ENCODE data around the gene OLFML1.
A peak's percentile ranks its signal among the peaks of the same experiment; 100 is the strongest.

Gene OLFML1

DNA sequence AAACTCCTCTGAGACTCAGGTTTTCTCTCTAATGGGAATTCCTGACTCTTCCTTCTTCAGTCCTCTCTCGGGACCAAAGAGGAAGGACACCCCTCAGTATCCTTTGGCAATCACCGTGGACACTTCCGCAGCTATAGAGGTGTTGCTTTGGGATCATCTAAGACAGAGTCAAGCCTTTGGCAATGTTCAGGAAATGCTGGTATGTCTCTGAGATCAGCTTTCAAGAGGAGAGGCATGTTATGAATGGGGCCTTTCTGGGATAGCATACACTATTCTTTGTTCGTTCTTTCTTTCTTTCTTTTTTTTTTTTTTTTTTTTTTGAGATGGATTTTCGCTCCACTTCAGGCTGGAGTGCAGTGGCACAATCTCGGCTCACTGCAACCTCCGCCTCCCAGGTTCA is 14.2 kb upstream of the OLFML1 start:
- no peaks in the 10 kb centered on the region for H3K9me3 ChIP-seq (ENCODE audit: control insufficient read depth in 1 of 2, low read length in 2 of 2)
- no peak overlapping the region for H3K9ac ChIP-seq (ENCODE audit: low read depth in 1 of 2, low read length in 2 of 2)
- no peak overlapping the region for H3K4me3 ChIP-seq (ENCODE audit: low read depth in 1 of 2, low read length in 2 of 2)
- H3K36me3 ChIP-seq (ENCODE audit: control insufficient read depth in 1 of 2, insufficient read depth in 2 of 2, low read length in 2 of 2) = no peaks in the 10 kb centered on the region
- H3K27me3 ChIP-seq (ENCODE audit: control insufficient read depth in 1 of 2, insufficient read depth in 2 of 2, low read length in 2 of 2) = no peaks in the 10 kb centered on the region
- H3K4me1 ChIP-seq (ENCODE audit: control insufficient read depth in 1 of 2, insufficient read depth in 2 of 2, low read length in 2 of 2) = no peaks in the 10 kb centered on the region
- no peak overlapping the region for H3K27ac ChIP-seq (ENCODE audit: low read depth, low read length)

DNA sequence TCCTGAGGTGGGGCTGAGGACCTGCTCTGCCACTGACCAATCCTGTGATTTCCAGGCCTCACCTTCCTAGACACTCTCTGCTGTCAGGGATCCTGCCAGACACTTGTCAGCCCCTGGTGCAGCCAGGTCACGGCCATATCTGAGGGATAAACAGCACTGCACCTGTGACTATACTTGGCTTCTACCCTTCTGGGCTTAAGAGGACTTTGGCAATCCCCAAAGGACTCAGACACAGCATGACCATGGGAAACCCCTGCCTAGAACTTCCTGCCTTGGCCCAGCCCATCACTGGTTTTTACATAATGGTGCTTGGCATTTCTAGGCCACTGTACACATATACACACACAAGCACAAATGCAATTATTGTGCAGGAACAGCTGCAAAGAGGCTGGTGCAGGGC is 11.6 kb upstream of the OLFML1 start:
- H3K36me3 ChIP-seq (ENCODE audit: control insufficient read depth in 1 of 2, insufficient read depth in 2 of 2, low read length in 2 of 2) = no peaks in the 10 kb centered on the region
- no peak overlapping the region for H3K27ac ChIP-seq (ENCODE audit: low read depth, low read length)
- H3K9ac ChIP-seq (ENCODE audit: low read depth in 1 of 2, low read length in 2 of 2) = no peak overlapping the region
- no peak overlapping the region for H3K4me3 ChIP-seq (ENCODE audit: low read depth in 1 of 2, low read length in 2 of 2)
- H3K27me3 ChIP-seq (ENCODE audit: control insufficient read depth in 1 of 2, insufficient read depth in 2 of 2, low read length in 2 of 2) = no peaks in the 10 kb centered on the region
- H3K4me1 ChIP-seq (ENCODE audit: control insufficient read depth in 1 of 2, insufficient read depth in 2 of 2, low read length in 2 of 2) = no peaks in the 10 kb centered on the region
- no peaks in the 10 kb centered on the region for H3K9me3 ChIP-seq (ENCODE audit: control insufficient read depth in 1 of 2, low read length in 2 of 2)

DNA sequence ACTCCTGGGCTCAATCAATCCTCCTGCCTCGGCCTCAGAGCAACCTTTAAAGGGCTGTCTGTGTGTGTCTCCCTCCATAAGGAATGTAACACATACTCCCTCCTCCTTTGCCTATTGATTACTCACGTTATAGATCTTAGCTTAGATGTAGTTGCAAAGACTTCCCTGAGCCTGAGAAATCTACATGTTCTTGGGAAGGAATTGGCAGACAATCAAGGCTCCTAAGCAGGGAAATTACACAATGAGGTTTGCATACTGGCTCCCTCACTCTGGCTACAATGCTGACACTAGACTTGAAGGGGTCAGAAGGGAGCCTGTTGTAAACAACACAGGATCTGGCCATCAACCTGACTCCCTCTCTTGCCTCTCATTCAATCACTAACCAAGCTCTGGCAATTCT is 5.2 kb upstream of the OLFML1 start:
- Histone ChIP-seq H3K4me1 (ENCODE audit: control insufficient read depth in 1 of 2, insufficient read depth in 2 of 2, low read length in 2 of 2) (no peaks in the 10 kb centered on the region), H3K27ac (ENCODE audit: low read depth, low read length) (no peak overlapping the region), H3K4me3 (ENCODE audit: low read depth in 1 of 2, low read length in 2 of 2) (no peak overlapping the region), H3K27me3 (ENCODE audit: control insufficient read depth in 1 of 2, insufficient read depth in 2 of 2, low read length in 2 of 2) (no peaks in the 10 kb centered on the region), H3K9ac (ENCODE audit: low read depth in 1 of 2, low read length in 2 of 2) (no peak overlapping the region), H3K9me3 (ENCODE audit: control insufficient read depth in 1 of 2, low read length in 2 of 2) (no peaks in the 10 kb centered on the region), H3K36me3 (ENCODE audit: control insufficient read depth in 1 of 2, insufficient read depth in 2 of 2, low read length in 2 of 2) (no peaks in the 10 kb centered on the region)

DNA sequence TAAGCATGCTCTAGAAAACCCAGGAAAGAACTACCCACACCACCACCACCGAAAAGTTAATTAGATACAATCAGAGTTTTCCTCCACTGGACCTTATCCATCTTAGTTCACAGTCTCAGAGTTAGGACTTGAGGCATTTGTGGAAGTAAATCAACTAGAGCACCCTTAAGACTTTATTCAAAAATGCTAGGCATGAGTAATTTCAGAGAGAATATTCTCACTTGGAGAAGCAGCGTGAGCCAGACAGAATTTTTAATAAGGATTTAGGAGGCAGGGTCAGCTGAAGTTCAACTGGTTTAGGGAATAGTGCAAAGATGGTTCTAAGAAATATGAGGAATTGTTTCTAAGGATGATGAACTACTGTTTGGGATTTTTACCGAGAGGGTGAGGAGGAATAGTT is 1.2 kb upstream of the OLFML1 start:
- H3K27ac ChIP-seq (ENCODE audit: low read depth, low read length) = no peak overlapping the region
- no peaks in the 10 kb centered on the region for H3K9me3 ChIP-seq (ENCODE audit: control insufficient read depth in 1 of 2, low read length in 2 of 2)
- no peak overlapping the region for H3K9ac ChIP-seq (ENCODE audit: low read depth in 1 of 2, low read length in 2 of 2)
- H3K36me3 ChIP-seq (ENCODE audit: control insufficient read depth in 1 of 2, insufficient read depth in 2 of 2, low read length in 2 of 2) = no peaks in the 10 kb centered on the region
- no peaks in the 10 kb centered on the region for H3K27me3 ChIP-seq (ENCODE audit: control insufficient read depth in 1 of 2, insufficient read depth in 2 of 2, low read length in 2 of 2)
- H3K4me1 ChIP-seq (ENCODE audit: control insufficient read depth in 1 of 2, insufficient read depth in 2 of 2, low read length in 2 of 2) = no peaks in the 10 kb centered on the region
- H3K4me3 ChIP-seq (ENCODE audit: low read depth in 1 of 2, low read length in 2 of 2) = no peak overlapping the region

DNA sequence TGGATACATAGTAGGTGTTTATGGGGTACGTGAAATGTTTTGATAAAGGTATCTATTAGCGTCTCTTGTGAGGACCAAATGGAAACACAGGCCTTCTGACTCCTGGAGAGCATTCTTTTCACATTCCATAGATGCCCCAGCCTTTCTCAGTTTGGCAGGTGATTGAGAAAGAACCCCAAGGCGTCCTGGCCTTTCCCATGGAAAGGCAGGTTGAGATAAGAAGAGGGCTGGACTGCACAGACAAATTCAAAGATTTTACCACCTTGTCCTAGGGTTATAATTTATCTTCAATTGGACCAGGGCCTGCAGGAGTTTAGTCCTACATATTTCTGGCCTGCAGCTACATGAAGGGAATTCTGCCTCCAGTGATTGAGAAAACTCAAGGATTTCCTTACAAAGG is 661 bp upstream of the OLFML1 start:
- no peak overlapping the region for H3K27ac ChIP-seq (ENCODE audit: low read depth, low read length)
- no peak overlapping the region for H3K4me3 ChIP-seq (ENCODE audit: low read depth in 1 of 2, low read length in 2 of 2)
- no peak overlapping the region for H3K9ac ChIP-seq (ENCODE audit: low read depth in 1 of 2, low read length in 2 of 2)

DNA sequence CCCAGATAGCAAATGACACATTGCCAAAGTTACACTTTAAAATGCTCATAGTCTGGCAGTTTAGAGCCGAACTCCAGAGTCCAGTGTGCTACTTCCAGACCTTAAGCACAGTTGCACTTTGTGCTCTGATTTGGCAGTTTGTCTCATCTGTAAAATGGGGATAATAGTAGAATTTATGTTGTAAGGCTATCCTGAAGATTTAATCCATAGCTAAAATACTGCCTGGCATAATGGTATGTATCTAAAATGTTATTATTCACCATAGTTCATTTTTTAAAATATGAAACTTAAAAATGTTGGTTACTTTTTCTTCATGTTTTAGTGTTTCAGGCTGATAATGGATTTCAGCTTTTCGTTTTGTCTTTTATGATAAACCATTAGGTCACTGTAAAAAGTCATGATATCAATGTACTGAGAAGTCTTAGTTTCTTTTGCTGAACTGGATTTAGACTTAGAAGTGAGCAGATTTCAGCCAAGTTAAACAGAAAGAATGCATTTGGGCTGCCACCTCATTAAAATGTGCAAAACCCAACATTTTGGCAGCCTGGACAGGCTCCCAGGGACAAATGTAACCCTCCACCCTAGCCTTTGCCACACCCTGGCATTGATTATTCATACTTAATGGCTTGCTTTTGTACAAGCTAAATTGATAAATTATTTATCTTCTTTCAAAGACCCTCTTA is 933 bp downstream of the OLFML1 start:
- Histone ChIP-seq H3K27ac (ENCODE audit: low read depth, low read length) (no peak overlapping the region), H3K4me1 (ENCODE audit: control insufficient read depth in 1 of 2, insufficient read depth in 2 of 2, low read length in 2 of 2) (no peaks in the 10 kb centered on the region), H3K4me3 (ENCODE audit: low read depth in 1 of 2, low read length in 2 of 2) (peak overlapping the region; percentile 45 to 65)

More for the DNA sequence above, 661 bp upstream of the OLFML1 start:
- H3K9me3 ChIP-seq (ENCODE audit: control insufficient read depth in 1 of 2, low read length in 2 of 2) = no peaks in the 10 kb centered on the region
- H3K4me1 ChIP-seq (ENCODE audit: control insufficient read depth in 1 of 2, insufficient read depth in 2 of 2, low read length in 2 of 2) = no peaks in the 10 kb centered on the region
- no peaks in the 10 kb centered on the region for H3K27me3 ChIP-seq (ENCODE audit: control insufficient read depth in 1 of 2, insufficient read depth in 2 of 2, low read length in 2 of 2)
- H3K36me3 ChIP-seq (ENCODE audit: control insufficient read depth in 1 of 2, insufficient read depth in 2 of 2, low read length in 2 of 2) = no peaks in the 10 kb centered on the region

DNA sequence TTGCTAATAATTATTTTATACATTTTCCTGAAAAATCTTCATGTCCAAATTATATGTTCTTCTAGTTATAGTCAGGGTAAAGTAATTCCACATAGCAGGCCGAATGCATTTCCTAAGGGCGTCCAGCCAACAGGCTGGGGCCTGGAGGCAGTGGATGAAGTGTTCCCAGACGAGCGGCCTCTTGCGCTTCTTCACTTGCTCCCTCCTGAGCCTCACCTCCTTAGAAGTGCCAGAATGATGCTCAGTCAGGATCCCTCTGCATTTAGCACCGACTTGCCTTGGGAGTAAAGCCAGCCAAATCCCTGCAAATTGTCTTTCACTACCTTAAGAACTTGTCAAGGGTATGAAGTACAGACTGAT is 1.5 kb downstream of the OLFML1 start:
- no peaks in the 10 kb centered on the region for H3K4me1 ChIP-seq (ENCODE audit: control insufficient read depth in 1 of 2, insufficient read depth in 2 of 2, low read length in 2 of 2)
- no peaks in the 10 kb centered on the region for H3K27me3 ChIP-seq (ENCODE audit: control insufficient read depth in 1 of 2, insufficient read depth in 2 of 2, low read length in 2 of 2)
- no peak overlapping the region for H3K27ac ChIP-seq (ENCODE audit: low read depth, low read length)
- peak overlapping the region in 1 of 2 donors; percentile 22 for H3K4me3 ChIP-seq (ENCODE audit: low read depth in 1 of 2, low read length in 2 of 2)
- H3K9me3 ChIP-seq (ENCODE audit: control insufficient read depth in 1 of 2, low read length in 2 of 2) = no peaks in the 10 kb centered on the region
- H3K9ac ChIP-seq (ENCODE audit: low read depth in 1 of 2, low read length in 2 of 2) = no peak overlapping the region
- H3K36me3 ChIP-seq (ENCODE audit: control insufficient read depth in 1 of 2, insufficient read depth in 2 of 2, low read length in 2 of 2) = no peaks in the 10 kb centered on the region

More for the DNA sequence above, 933 bp downstream of the OLFML1 start:
- Histone ChIP-seq H3K36me3 (ENCODE audit: control insufficient read depth in 1 of 2, insufficient read depth in 2 of 2, low read length in 2 of 2) (no peaks in the 10 kb centered on the region), H3K9ac (ENCODE audit: low read depth in 1 of 2, low read length in 2 of 2) (peak overlapping the region in 1 of 2 donors; percentile 4), H3K9me3 (ENCODE audit: control insufficient read depth in 1 of 2, low read length in 2 of 2) (no peaks in the 10 kb centered on the region), H3K27me3 (ENCODE audit: control insufficient read depth in 1 of 2, insufficient read depth in 2 of 2, low read length in 2 of 2) (no peaks in the 10 kb centered on the region)

- H3K27me3 ChIP-seq (ENCODE audit: control insufficient read depth in 1 of 2, insufficient read depth in 2 of 2, low read length in 2 of 2) = no peaks in the 10 kb centered on the region
- H3K4me3 ChIP-seq (ENCODE audit: low read depth in 1 of 2, low read length in 2 of 2) = no peak overlapping the region
- H3K9ac ChIP-seq (ENCODE audit: low read depth in 1 of 2, low read length in 2 of 2) = no peak overlapping the region
- no peaks in the 10 kb centered on the region for H3K4me1 ChIP-seq (ENCODE audit: control insufficient read depth in 1 of 2, insufficient read depth in 2 of 2, low read length in 2 of 2)
- no peak overlapping the region for H3K27ac ChIP-seq (ENCODE audit: low read depth, low read length)
- no peaks in the 10 kb centered on the region for H3K36me3 ChIP-seq (ENCODE audit: control insufficient read depth in 1 of 2, insufficient read depth in 2 of 2, low read length in 2 of 2)
- no peaks in the 10 kb centered on the region for H3K9me3 ChIP-seq (ENCODE audit: control insufficient read depth in 1 of 2, low read length in 2 of 2)
Observed at GRCh38 chr11:7487360-7487759, 2.1 kb downstream of the OLFML1 start.

DNA sequence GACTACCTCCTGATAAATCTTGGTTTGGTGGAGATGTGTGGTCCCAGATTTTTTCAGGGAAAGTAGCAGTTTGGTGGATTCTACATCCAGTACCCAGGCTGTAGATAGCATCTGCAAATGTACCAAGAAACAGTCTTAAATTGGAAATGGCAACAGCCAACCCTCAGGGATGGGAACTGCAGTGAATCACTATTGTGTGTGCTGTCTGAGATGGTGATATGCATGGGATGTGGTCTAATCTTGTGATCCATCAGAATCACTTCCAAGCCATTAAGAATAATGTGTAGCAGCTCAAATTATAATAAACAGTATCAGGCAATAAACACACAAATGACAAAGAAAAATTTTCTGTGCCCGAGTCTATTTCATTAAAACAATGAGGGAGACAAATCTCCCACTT is 3.4 kb downstream of the OLFML1 start:
- no peak overlapping the region for H3K9ac ChIP-seq (ENCODE audit: low read depth in 1 of 2, low read length in 2 of 2)
- H3K27me3 ChIP-seq (ENCODE audit: control insufficient read depth in 1 of 2, insufficient read depth in 2 of 2, low read length in 2 of 2) = no peaks in the 10 kb centered on the region
- H3K4me3 ChIP-seq (ENCODE audit: low read depth in 1 of 2, low read length in 2 of 2) = no peak overlapping the region
- no peak overlapping the region for H3K27ac ChIP-seq (ENCODE audit: low read depth, low read length)
- no peaks in the 10 kb centered on the region for H3K9me3 ChIP-seq (ENCODE audit: control insufficient read depth in 1 of 2, low read length in 2 of 2)
- H3K4me1 ChIP-seq (ENCODE audit: control insufficient read depth in 1 of 2, insufficient read depth in 2 of 2, low read length in 2 of 2) = peaks cover 0 to 4% of the 10 kb centered on the region in 2 donors
- no peaks in the 10 kb centered on the region for H3K36me3 ChIP-seq (ENCODE audit: control insufficient read depth in 1 of 2, insufficient read depth in 2 of 2, low read length in 2 of 2)

- Histone ChIP-seq H3K9ac (ENCODE audit: low read depth in 1 of 2, low read length in 2 of 2) (no peak overlapping the region), H3K4me1 (ENCODE audit: control insufficient read depth in 1 of 2, insufficient read depth in 2 of 2, low read length in 2 of 2) (peaks cover 2 to 11% of the 10 kb centered on the region in 2 donors), H3K27me3 (ENCODE audit: control insufficient read depth in 1 of 2, insufficient read depth in 2 of 2, low read length in 2 of 2) (no peaks in the 10 kb centered on the region), H3K4me3 (ENCODE audit: low read depth in 1 of 2, low read length in 2 of 2) (no peak overlapping the region), H3K36me3 (ENCODE audit: control insufficient read depth in 1 of 2, insufficient read depth in 2 of 2, low read length in 2 of 2) (no peaks in the 10 kb centered on the region), H3K27ac (ENCODE audit: low read depth, low read length) (no peak overlapping the region), H3K9me3 (ENCODE audit: control insufficient read depth in 1 of 2, low read length in 2 of 2) (no peaks in the 10 kb centered on the region)
Observed at GRCh38 chr11:7489376-7489775, 4.1 kb downstream of the OLFML1 start.

GRCh38 chr11:7490054-7490453 is 4.7 kb downstream of the OLFML1 start:
- Histone ChIP-seq H3K27ac (ENCODE audit: low read depth, low read length) (no peak overlapping the region), H3K9ac (ENCODE audit: low read depth in 1 of 2, low read length in 2 of 2) (no peak overlapping the region), H3K4me1 (ENCODE audit: control insufficient read depth in 1 of 2, insufficient read depth in 2 of 2, low read length in 2 of 2) (peaks cover 5 to 14% of the 10 kb centered on the region in 2 donors), H3K9me3 (ENCODE audit: control insufficient read depth in 1 of 2, low read length in 2 of 2) (no peaks in the 10 kb centered on the region), H3K27me3 (ENCODE audit: control insufficient read depth in 1 of 2, insufficient read depth in 2 of 2, low read length in 2 of 2) (no peaks in the 10 kb centered on the region), H3K4me3 (ENCODE audit: low read depth in 1 of 2, low read length in 2 of 2) (no peak overlapping the region), H3K36me3 (ENCODE audit: control insufficient read depth in 1 of 2, insufficient read depth in 2 of 2, low read length in 2 of 2) (no peaks in the 10 kb centered on the region)

All from duodenal mucosa (tissue), 2 donors.